ENCODE measurements around the gene SKP1.

DNA sequence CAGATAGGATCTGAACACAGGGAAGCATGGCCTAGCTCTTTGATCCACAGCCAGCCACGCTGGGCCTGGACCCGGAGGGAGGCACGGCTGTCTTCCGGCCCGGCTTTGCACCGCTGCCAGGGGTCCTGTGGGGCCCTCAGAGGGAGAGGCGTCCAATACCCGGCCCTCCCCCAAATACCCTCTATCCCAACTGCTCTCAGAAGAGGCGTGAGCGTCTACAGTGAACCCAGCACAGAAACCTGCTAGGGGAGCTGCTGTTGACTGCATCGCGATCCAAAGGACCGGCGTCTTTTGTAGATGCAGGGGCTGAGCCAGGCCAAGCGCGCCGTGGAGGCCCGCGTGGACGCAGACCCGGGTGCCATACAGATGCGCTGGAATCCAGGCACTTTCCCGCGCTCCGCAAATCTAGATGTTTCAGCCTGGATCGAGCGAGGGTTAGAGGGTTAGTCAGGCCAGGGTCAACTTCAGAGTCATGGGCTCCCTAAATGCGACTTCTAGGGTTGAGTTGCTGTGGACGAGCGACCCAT lies 63.3 kb downstream of the SKP1 start:
- no peak for TF ChIP-seq CTCF (IDR thresholded peaks at IDR 0.05; ENCODE audit: borderline replicate concordance, extremely low read depth, low read length, poor library complexity, severe bottlenecking)
- TF ChIP-seq EZH2 (IDR thresholded peaks at IDR 0.05; ENCODE audit: borderline replicate concordance, low read depth, low read length, severe bottlenecking) = no peak
